SW 1271 (cell line): ENCODE data around the gene TRAPPC10.

Source experiments
- DNase-seq, 2 experiments: peaks; one replicate each; lab custom pipeline; 2025; lab: John Stamatoyannopoulos, UW

Gene TRAPPC10

DNA sequence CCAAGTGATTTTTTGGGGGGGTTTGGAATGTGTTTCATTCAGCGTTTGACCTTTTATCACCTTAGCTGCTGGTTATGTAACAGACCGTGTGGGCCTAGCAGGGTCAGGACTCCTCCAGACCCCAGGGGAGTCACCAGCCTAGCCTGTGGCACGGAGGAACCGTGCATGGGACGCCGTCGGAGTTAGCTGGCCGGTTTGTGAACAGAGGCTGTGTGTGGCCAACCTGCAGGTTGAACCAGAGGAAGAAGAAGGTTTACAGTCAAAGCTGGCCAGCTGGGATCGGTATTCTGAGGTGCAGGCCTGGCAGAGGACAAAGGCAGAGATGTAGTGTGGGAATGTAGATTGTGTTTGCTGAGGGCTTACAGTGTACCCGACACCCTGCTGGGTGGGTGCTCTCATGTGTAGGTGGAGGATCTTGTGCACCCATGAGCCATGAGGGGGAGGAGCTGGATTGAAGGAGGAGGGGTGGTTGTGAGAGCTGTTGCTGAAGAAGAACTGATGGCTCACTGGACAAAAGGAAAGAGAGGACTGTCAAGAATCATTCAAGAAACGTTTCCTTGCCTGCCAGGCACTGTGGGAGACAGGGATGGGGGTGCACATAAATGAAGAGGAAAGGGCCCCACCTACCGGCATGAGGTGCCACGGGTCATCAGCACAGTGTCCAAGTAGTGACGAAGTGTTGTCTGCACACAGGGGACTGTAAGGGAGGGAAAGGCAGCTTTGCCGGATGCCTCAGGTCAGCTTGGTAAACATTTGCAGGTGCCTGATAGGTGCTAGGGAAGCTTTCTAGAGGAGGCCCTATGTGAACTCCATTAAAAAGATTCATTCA is 55.1 kb downstream of the TRAPPC10 start:
- no peak for DNase-seq

DNA sequence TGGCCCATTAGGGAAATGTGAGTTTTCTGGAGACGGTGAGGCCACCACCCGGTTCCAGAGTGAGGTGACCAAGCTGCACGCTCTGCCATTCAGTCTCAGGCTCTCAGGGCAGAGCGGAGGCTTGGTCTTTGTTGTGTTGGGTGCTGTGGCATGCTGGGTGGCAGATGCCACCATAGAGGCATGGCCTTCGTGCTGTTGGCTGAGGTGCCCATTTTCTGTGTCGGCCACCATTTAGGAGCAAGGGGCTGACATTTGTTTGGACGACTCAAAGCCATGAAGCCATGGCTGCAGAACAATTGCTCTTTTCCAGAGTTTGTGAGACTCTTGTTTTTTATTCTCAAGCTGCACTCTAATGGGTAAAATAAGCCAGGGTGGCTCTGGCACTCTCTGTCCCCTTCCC is 58.3 kb downstream of the TRAPPC10 start:
- no peak for DNase-seq

DNA sequence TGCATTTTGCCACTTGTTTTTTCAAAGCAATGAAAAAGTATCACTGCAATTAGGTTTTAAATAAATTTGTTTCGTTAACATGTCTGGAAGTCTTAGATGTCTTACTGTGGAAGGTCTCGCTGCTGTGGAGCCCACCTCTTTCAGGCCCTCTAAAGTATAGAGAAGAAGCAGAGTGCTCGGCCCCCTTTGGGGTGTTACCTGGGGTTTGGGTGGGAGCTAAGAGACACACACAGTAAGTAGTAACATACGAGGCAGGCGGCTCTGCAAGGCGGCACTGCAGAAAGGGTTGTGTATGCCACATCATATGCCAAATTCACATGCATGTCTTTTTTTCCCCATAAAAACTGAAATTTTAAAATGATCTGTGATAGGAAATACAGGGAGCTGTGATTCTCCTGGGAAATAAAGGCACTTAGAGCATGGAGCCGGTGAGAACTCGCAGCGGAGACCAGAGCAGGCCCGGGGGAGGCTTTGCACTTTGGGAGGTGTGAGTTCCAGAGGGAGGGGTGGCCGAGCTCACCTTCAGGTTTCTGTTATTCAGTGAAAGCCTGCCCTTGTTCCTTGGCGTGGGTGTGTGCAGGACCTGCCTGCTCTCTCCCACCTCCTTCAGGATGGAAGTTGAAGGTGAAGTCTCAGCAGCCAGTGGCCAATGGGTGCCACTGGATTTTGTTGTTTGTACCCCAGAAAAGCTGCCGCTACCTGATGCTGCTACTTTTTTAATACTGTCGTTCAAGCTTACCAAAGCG is 59.4 kb downstream of the TRAPPC10 start:
- DNase-seq = no peak

DNA sequence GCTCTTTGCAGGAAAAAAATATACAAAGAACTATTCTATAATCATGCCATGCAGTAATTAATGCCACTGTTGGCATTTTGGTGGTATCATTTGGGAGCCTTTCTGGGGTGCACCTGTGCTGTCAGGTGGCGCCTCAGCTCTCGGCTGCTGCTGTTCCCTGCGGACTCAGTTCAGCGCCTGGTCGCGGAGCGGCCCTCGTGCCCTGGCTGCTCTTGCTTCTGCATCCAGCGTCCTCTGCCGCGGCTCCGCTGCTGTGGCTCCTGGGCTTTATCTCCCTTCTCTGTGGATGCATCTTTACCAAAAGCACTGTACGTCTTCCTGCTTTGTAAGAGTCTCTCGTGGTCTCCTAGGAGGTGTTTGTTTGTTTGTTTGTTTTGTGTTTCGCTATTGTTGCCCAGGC is 60.0 kb downstream of the TRAPPC10 start:
- no peak for DNase-seq

DNA sequence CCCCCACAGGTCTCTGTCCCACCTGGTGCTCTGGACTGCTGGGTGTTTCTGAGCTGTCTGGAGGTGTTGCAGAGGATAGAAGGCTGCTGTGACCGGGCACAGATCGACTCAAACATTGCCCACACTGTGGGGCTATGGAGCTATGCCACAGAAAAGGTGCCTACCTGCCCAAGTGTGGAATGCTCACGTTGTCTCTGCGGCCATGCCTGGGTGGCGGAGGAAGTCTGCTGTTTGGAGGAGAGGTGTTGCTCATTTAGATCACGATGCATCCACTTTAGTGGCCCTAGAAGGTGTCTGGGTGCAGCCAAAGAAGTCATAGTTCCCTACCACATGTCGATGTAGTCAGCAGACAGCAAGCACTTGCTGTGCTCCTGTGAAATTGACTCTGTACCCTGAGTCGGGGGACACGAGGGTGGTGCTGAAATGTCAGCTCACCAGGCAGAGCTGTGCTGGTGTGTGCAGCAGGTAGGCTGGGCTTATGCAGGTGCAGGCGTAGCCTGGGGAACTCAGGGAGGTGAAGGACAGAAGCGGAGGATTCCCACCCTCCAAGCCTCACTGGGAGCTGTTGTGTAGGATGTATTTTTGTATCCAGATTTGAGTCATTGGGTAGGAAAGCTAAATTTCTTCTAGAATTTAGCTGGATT is 62.3 kb downstream of the TRAPPC10 start:
- no peak for DNase-seq

DNA sequence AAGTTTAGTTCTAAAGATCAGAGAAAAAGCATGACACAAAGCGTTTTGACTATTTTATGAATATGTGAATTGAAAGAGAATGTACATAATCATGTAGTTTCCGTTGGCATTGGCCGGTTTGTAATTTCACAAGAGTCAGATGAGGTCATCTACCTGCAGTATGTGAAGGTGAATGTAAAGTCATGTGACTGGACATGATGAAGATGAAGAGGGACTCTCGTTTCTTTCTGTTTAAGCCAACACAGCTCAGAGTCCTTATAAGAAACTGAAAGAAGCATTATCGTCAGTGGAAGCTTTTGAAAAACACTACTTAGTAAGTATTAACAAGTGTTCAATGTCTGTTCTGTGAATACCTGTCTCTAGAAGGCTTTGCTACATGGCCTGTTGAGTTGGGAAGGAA is 64.2 kb downstream of the TRAPPC10 start:
- no peak for DNase-seq

DNA sequence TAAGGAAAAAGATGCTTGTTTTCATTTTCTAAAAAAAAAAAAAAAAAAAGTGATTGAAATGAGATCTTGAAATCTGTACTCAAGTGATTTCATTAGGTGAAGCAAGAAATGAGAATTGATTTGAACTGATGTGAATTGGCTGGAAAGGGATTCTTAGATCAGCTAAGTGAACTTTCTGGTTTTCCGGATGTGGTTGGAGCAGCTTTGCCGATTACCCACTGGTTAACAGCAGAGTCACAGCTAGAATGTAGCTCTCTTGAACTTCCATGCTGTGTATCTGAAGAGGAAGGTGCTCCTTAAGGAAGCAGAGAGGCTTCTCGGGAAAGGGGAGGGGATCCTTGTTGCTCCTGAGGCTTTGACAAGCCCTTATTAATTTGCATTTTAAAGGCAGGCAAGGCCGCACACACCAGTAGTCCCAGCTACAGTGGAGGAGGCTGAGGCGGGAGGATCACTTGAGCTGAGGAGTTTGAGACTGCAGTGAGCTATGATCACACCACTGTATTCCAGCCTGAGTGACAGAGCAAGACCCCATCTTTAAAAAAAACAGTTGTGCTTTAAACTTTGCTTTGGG is 66.4 kb downstream of the TRAPPC10 start:
- no peak for DNase-seq

DNA sequence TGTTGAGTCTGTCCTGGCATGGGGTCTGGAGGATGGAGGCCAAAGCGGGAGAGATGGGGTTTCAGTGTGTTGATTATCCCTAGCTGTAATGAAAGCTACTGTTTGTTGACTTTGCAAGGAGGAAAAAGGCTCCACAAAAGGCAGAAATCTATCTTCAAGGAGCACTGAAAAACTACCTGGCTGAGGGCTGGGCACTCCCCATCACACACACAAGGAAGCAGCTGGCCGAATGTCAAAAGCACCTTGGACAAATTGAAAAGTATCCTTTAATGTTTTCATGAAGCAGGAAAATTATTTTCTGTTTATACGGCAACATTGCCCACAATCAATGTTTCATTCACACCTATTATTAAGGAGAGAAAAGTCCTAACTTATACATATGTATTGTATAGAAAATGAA is 67.3 kb downstream of the TRAPPC10 start:
- DNase-seq = no peak

DNA sequence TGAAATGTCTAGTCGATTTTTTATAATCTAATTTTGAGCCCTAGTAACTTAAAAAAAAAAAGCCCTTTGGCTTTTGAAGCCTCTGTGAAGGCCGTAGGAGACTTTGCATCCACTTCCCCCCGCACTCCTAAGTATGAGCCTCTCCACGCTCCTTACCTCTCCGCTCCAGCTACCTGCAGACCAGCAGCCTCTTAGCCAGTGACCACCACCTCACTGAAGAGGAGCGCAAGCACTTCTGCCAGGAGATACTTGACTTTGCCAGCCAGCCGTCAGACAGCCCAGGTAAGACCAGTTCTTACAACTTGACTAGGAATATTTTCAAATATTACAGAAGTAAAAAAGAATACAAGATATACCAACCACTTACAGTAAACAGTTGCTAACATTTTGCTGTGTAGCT is 67.7 kb downstream of the TRAPPC10 start:
- no peak for DNase-seq

DNA sequence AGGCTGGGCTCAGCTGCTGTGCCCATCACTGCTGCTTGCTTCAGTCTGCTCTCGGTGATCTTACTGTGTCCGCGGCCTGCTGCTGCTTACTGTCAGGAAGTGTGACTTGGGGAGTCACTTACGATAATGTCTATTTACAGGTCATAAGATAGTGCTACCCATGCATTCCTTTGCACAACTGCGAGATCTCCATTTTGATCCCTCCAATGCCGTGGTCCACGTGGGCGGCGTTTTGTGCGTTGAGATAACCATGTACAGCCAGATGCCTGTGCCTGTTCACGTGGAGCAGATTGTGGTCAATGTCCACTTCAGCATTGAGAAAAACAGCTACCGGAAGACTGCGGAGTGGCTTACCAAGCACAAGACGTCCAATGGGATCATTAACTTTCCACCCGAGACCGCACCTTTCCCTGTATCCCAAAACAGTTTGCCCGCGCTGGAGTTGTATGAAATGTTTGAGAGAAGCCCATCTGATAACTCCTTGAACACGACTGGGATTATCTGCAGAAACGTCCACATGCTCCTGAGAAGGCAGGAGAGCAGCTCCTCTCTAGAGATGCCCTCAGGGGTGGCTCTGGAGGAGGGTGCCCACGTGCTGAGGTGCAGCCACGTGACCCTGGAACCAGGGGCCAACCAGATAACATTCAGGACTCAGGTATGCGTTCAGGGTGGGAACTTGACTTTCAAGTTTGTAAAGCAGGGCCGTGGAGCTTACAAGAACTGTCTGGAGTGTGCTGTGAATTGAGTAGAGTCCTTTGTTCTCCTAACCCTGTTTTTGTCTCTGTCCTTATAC is 70.7 kb downstream of the TRAPPC10 start:
- DNase-seq = no peak

DNA sequence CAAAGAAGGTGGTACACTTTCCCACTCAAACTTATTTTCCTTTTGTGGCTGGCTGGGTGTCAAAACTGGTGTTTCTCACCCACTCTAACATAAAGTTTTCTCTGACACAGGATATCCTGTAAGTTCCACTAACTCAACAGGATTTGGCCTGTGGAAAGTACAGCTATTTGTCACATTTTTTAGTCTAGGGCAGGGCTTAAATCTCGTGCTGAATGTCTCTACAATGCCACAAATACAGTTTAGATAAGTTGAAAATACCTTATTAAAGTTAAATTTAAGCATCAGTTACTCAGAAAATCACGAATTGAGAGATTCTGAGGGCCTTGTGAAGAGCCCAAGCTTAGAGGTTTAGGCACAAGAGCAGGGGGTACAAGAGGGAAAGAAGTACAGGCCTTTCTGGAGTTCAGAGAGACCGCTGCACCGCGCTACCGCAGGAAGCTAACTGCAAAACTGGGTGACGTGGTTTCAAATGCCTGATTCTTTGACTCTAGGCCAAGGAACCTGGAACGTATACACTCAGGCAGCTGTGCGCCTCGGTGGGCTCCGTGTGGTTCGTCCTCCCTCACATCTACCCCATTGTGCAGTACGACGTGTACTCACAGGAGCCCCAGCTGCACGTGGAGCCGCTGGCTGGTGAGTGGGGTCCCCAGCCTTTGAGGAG is 71.7 kb downstream of the TRAPPC10 start:
- DNase-seq = no peak

DNA sequence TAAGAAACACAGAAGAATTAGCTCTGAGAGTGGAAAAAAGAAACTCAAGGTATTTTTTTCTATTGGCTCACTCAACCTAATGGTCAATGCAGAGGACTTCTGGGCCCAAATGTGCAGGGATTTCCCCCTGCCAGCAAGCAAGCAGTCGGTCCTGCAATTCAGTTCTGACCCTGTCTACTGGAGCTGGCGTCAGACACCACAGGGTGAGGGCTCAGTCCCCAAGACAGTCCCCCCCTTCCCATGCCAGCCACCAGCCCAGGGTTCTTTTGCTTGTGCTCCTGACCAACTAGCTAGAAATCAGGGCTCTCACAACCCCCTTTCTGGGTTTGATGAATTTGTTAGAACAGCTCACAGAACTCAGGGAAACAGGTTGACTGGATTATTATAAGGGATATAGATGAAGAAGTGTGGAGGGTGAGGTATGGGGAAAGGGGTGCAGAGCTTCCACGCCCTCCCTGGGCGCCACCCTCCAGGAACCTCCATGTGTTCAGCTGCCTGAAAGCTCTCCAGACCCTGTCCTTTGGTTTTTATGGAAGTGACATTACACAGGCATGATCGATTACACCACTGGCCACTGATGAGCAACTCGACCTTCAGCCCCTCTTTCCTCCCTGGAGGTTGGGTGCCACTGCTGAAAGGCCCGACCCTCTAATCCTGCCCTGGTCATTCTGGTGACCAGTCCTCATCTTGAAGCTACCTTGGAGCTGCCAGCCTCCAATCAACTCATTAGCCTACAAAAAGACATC is 72.6 kb downstream of the TRAPPC10 start:
- no peak for DNase-seq

DNA sequence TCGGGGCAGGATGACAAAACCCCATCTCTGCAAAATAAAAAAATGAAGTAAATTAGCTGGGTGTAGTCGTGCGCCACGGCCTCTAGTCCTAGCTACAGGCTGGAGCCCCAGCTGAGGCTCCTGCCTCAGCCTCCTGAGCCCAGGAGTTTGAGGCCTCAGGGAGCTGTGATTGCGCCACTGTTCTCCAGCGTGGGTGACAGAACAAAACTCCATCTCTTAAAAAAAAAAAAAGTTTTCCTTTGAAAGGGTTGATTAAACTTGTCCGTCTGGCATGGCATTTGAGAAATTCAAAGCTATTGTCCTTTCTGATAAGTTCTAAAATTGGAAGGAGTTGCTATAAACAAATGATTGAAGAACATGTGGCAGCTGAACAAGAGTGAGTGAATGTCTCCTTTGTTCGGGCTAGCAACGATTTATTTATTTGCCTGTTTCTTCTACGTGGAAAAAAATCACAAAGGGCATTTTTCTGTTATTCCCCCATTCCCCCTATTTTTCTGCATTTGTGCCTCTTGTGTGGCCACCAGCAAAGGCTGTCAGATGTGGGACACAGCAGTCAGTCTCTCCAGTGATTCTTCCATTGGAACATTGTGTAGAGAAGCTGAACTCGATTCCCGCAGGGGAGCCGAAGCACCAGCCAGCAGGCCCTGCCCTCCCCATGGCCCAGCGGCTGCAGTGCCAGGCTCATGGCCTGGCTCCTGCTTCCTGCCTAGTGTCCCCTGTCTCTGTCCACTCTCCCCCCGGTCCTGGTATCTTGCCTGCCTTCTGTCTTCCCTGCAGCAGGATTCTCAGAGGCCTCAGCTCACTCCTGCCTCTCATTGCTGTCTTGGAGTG is 73.6 kb downstream of the TRAPPC10 start:
- no peak for DNase-seq

DNA sequence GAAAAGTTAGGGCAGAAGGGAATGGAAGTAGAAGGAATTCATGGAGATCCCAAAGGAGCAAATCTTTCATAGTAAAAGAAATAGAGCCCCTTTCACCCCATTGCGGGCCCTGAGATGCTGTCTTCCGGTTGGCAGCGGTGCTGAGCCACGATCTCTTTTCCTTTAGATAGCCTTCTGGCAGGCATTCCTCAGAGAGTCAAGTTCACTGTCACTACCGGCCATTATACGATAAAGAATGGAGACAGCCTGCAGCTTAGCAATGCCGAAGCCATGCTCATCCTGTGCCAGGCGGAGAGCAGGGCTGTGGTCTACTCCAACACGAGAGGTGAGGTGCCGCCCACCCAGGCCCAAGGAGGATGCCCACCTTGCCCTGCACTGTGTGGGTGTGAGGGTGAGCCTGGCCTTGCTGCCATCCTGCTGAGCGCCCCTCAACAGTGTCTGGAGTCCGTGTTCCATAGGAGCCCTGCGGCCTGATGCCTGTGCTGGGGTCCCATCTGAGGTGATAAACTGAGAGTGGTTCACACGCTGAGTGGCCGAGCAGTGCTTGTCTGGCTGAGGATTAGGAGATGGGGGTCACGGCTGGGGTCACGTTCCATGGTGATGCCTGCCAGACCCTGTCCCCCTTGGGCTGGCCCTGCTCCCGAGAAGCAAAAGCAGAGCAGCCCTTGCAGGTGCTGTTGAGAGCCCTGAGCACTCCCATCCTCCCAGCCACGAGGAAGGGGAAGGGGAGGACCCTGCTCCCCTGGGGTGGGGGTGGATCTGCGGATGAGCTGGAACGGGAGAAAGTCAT is 74.7 kb downstream of the TRAPPC10 start:
- no peak for DNase-seq

DNA sequence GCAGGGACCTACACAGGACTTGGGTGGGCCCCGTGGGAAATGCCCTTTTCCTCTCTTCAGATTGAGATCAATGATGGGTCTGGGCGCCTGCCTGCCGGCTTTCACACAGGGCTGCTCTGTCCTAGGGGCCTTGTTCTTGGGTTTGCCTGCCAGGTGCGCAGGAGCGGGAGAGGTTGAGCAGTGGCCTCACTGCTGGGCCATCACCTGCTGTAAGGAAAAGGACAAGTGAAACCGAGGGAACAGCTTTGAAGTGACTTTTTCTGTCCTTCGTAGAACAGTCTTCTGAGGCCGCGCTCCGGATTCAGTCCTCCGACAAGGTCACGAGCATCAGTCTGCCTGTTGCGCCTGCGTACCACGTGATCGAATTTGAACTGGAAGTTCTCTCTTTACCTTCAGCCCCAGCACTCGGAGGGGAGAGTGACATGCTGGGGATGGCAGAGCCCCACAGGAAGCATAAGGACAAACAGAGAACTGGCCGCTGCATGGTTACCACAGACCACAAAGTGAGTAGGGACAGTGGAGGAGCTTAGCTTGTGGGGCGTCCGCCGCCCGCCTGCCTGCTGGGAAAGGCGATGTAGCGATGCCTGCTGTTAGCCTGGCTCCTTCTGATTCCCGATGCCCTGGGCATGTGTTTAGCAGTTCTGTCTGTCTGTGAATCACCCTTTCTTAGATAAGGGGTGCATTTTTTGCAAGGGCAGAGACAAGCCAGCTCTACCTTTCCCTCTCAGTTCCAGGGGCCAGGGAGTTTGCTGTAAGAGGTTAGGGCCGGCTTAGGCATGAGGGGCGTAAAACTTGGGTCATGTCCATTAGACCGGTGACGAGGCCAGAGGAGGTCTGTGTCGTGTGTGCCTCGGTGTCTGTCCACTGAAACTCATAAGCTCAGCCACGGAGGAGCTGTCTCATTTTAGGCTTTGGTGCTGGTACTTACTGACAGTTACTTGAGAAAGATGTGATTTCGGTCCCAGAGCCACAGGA is 75.6 kb downstream of the TRAPPC10 start:
- no peak for DNase-seq

DNA sequence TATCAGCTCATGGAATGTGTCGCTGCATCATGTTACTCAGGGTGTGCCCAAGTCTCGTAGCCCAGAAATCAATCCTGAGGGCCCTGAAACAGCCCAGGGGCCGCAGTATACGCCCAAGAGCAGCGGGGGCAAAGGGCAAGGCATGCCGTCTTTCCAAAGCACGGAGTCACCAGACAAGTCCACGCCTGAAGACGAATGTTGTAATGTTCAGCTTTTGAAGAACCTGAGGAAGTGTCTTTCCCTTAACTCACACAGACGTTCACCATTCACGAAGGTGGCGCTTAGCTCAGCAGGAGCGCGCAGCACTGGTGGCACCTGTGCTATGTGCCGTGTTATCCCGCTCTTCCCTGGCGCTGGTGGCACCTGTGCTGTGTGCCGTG is 76.3 kb downstream of the TRAPPC10 start:
- DNase-seq = no peak

DNA sequence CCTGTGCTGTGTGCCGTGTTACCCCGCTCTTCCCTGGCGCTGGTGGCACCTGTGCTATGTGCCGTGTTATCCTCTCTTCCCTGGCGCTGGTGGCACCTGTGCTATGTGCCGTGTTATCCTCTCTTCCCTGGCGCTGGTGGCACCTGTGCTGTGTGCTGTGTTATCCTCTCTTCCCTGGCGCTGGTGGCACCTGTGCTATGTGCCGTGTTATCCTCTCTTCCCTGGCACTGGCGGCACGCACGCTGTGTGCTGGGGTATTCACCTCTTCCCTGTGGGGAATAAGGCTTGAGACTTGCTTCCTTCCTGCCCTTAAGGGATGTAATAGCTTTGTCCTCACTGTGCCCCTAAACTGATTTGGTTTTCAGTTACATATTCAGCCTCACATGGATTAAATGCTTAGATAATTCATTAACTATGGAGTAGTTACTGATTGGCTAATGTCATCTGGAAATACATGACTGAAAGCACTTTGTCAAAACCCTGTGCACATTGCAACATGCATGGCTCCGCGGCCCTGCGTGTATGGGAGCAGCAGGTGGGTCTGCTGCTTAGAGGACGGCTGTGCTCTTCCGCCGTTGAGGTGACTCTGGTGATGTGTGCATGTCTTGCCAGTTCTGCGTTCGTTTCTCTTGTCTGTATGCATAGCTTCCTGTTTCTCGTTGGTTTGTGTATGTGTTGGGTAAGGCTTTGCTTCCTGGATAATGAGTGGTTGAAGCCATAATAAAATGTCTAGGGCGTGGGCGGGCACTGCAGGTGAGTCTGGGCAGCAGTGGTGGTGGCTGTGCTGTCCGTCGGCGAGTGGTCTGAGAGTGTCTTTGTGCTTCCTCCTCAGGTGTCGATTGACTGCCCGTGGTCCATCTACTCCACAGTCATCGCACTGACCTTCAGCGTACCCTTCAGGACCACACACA is 77.1 kb downstream of the TRAPPC10 start:
- no peak for DNase-seq
